ENCODE data around the gene TMEM132D.

Gene TMEM132D

DNA sequence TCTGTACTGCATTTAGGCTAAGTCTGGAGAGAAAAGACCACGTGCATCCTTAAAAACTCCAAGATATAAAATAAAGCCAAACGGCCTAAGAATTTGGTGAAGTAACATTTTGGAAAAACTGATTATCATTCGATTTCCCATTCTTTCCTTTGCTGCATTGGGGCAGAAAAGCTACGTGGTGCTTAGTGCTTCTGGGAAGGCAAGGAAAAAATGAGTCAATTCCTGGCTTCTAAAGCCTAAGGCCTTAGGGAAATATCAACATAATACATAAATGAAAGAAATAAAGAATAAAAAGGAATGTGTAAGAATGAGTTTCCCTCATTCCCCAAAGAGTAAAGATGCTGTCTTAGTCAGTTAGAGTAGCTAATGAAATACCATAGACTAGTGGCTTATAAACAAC lies 530.1 kb downstream of the TMEM132D start:
- peaks cover 0 to 10% of the 10 kb centered on the region in 2 donors for H3K9me3 ChIP-seq (ENCODE audit: control insufficient read depth in 2 of 2, low read length in 2 of 2)
- peaks cover 0 to 5% of the 10 kb centered on the region in 2 donors for H3K27me3 ChIP-seq (ENCODE audit: control insufficient read depth in 1 of 2, insufficient read depth in 2 of 2, low read length in 2 of 2)
- H3K36me3 ChIP-seq (ENCODE audit: control insufficient read depth in 2 of 2, insufficient read depth in 2 of 2, low read length in 2 of 2), result no peaks in the 10 kb centered on the region
- no peaks in the 10 kb centered on the region for H3K4me1 ChIP-seq (ENCODE audit: control insufficient read depth, insufficient read depth, low read length)
- no peak overlapping the region for H3K9ac ChIP-seq (ENCODE audit: low read length in 2 of 2)
- H3K27ac ChIP-seq (ENCODE audit: low read length), result no peak overlapping the region
- H3K4me3 ChIP-seq (ENCODE audit: low read length in 2 of 2), result no peak overlapping the region

DNA sequence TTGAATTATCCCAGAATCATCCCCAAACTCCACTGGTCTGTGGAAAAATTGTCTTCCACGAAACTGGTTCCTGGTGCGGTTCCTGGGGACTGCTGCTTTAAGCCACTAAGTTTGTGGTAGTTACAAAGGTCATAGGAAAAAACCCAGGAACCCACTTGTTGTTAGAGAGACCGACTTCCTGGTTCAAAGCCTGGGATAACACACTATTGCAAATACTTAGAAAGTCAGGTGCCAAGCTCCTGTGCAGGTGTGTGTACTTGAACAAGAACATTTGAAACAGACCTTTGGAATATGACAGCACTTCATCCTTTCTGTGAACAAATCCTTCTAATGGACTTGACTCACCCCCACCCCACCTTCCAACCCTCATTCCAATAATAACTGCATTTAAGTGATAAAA lies 530.9 kb downstream of the TMEM132D start:
- Histone ChIP-seq H3K4me1 (ENCODE audit: control insufficient read depth, insufficient read depth, low read length) (no peaks in the 10 kb centered on the region), H3K9me3 (ENCODE audit: control insufficient read depth in 2 of 2, low read length in 2 of 2) (peaks cover 0 to 10% of the 10 kb centered on the region in 2 donors), H3K36me3 (ENCODE audit: control insufficient read depth in 2 of 2, insufficient read depth in 2 of 2, low read length in 2 of 2) (no peaks in the 10 kb centered on the region), H3K27ac (ENCODE audit: low read length) (no peak overlapping the region), H3K4me3 (ENCODE audit: low read length in 2 of 2) (no peak overlapping the region), H3K9ac (ENCODE audit: low read length in 2 of 2) (no peak overlapping the region), H3K27me3 (ENCODE audit: control insufficient read depth in 1 of 2, insufficient read depth in 2 of 2, low read length in 2 of 2) (peaks cover 0 to 3% of the 10 kb centered on the region in 2 donors)

DNA sequence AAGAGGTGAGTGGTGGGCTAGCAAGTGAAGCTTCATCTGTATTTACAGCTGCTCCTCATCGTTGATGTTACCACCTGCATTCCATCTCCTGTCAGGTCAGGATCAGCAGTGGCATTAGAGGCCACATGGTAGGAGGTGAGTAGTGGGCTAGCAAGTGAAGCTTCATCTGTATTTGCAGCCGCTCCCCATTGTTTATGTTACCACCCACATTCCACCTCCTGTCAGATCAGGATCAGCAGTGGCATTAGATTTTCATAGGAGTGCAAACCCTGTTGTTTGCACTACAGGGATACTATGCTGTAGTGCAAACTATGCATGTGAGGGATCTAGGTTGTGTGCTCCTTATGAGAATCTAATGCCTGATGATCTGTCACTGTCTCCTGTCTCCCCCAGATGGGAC lies 531.5 kb downstream of the TMEM132D start:
- Histone ChIP-seq H3K27ac (ENCODE audit: low read length) (no peak overlapping the region), H3K27me3 (ENCODE audit: control insufficient read depth in 1 of 2, insufficient read depth in 2 of 2, low read length in 2 of 2) (peaks cover 0 to 3% of the 10 kb centered on the region in 2 donors), H3K9me3 (ENCODE audit: control insufficient read depth in 2 of 2, low read length in 2 of 2) (peaks cover 0 to 10% of the 10 kb centered on the region in 2 donors), H3K4me3 (ENCODE audit: low read length in 2 of 2) (no peak overlapping the region), H3K4me1 (ENCODE audit: control insufficient read depth, insufficient read depth, low read length) (no peaks in the 10 kb centered on the region), H3K9ac (ENCODE audit: low read length in 2 of 2) (no peak overlapping the region), H3K36me3 (ENCODE audit: control insufficient read depth in 2 of 2, insufficient read depth in 2 of 2, low read length in 2 of 2) (no peaks in the 10 kb centered on the region)

DNA sequence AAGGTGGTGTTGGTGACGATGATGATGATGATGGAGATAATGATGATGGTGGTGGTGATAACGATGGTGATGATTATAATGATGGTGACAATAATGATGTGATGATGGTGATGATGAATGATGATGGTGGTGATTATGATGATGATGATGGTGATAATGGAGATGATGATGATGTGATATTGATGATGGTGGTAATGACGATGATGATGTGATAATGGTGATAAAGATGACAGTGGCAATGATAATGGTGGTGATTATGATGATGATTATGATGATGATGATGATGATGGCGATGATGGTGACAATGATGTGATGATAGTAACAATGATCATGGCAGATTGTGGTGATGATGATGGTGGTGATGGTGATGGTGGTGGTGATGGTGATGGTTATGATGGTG lies 532.6 kb downstream of the TMEM132D start:
- H3K36me3 ChIP-seq (ENCODE audit: control insufficient read depth in 2 of 2, insufficient read depth in 2 of 2, low read length in 2 of 2), result no peaks in the 10 kb centered on the region

DNA sequence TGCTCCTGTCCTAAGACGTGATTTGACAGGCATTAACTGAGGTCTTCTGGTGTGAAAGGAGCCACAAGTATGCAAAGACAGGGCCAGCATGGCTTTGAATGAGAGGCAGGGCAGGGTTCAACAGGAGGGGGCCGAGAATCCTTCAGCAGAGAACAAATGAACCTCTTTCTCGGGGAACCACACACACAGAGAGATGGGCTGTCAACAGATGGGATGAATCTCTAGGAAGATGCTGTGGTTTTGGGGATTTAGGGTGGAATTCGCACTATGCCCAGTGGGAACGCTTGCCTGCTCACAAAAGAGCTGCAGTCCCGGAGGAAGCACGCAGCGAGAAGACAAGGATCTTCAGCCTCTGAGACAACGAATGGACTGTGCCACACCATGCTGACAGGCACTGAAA lies 537.2 kb downstream of the TMEM132D start:
- no peak overlapping the region for H3K4me3 ChIP-seq (ENCODE audit: low read length in 2 of 2)
- no peak overlapping the region for H3K27ac ChIP-seq (ENCODE audit: low read length)
- H3K36me3 ChIP-seq (ENCODE audit: control insufficient read depth in 2 of 2, insufficient read depth in 2 of 2, low read length in 2 of 2), result no peaks in the 10 kb centered on the region

More for the DNA sequence above, 532.6 kb downstream of the TMEM132D start:
- Histone ChIP-seq H3K27me3 (ENCODE audit: control insufficient read depth in 1 of 2, insufficient read depth in 2 of 2, low read length in 2 of 2) (peaks cover 2 to 3% of the 10 kb centered on the region in 2 donors), H3K4me1 (ENCODE audit: control insufficient read depth, insufficient read depth, low read length) (no peaks in the 10 kb centered on the region), H3K4me3 (ENCODE audit: low read length in 2 of 2) (no peak overlapping the region), H3K9ac (ENCODE audit: low read length in 2 of 2) (no peak overlapping the region), H3K27ac (ENCODE audit: low read length) (no peak overlapping the region), H3K9me3 (ENCODE audit: control insufficient read depth in 2 of 2, low read length in 2 of 2) (peaks cover 0 to 15% of the 10 kb centered on the region in 2 donors)

DNA sequence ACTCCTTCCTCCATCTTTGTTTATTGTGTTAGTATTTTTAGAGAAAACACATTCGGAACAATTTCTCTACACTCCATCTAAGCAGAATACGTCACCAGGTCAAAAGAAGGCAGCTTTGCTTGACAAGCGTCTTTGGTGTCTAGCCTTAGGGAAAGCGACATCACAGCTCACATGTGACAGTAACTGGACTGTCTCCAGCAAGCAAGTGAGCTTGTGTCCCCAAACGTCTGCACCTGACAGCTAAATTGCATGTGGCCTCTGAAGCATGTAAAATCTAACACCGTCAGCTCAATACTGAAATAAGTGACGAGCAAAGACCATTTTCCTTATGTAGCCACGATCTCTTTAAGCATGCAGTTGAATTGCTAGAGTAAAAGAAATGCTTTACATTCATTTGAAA lies 540.8 kb downstream of the TMEM132D start:
- H3K27ac ChIP-seq (ENCODE audit: low read length), result no peak overlapping the region

More for the DNA sequence above, 537.2 kb downstream of the TMEM132D start:
- no peak overlapping the region for H3K9ac ChIP-seq (ENCODE audit: low read length in 2 of 2)
- peaks cover 3 to 7% of the 10 kb centered on the region in 2 donors for H3K9me3 ChIP-seq (ENCODE audit: control insufficient read depth in 2 of 2, low read length in 2 of 2)
- peaks cover 1 to 8% of the 10 kb centered on the region in 2 donors for H3K27me3 ChIP-seq (ENCODE audit: control insufficient read depth in 1 of 2, insufficient read depth in 2 of 2, low read length in 2 of 2)
- no peaks in the 10 kb centered on the region for H3K4me1 ChIP-seq (ENCODE audit: control insufficient read depth, insufficient read depth, low read length)

DNA sequence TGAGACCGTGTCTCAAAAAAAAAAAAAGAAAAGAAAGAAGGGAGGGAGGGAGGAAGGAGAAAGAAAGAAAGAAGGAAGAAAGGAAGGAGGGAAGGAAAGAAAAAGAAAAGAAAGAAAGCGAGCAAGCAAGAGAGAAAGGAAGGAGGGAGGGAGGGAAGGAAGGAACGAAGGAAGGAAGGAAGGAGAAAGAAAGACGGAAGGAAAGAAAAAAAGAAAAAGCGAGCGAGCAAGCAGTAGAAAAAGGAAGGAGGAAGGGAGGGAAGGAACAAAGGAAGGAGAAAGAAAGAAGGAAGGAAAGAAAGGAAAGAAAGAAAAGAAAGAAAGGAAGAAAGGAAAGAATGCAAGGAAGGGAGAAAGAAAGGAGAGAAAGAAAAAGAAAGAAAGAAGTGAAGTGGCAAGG lies 546.6 kb downstream of the TMEM132D start:
- H3K36me3 ChIP-seq (ENCODE audit: control insufficient read depth in 2 of 2, insufficient read depth in 2 of 2, low read length in 2 of 2), result no peaks in the 10 kb centered on the region
- no peak overlapping the region for H3K27ac ChIP-seq (ENCODE audit: low read length)
- no peak overlapping the region for H3K4me3 ChIP-seq (ENCODE audit: low read length in 2 of 2)
- H3K27me3 ChIP-seq (ENCODE audit: control insufficient read depth in 1 of 2, insufficient read depth in 2 of 2, low read length in 2 of 2), result no peaks in the 10 kb centered on the region
- no peaks in the 10 kb centered on the region for H3K9me3 ChIP-seq (ENCODE audit: control insufficient read depth in 2 of 2, low read length in 2 of 2)
- H3K9ac ChIP-seq (ENCODE audit: low read length in 2 of 2), result no peak overlapping the region
- no peaks in the 10 kb centered on the region for H3K4me1 ChIP-seq (ENCODE audit: control insufficient read depth, insufficient read depth, low read length)

More for the DNA sequence above, 540.8 kb downstream of the TMEM132D start:
- Histone ChIP-seq H3K4me3 (ENCODE audit: low read length in 2 of 2) (no peak overlapping the region), H3K36me3 (ENCODE audit: control insufficient read depth in 2 of 2, insufficient read depth in 2 of 2, low read length in 2 of 2) (no peaks in the 10 kb centered on the region), H3K9ac (ENCODE audit: low read length in 2 of 2) (no peak overlapping the region), H3K27me3 (ENCODE audit: control insufficient read depth in 1 of 2, insufficient read depth in 2 of 2, low read length in 2 of 2) (peaks cover 0 to 8% of the 10 kb centered on the region in 2 donors), H3K4me1 (ENCODE audit: control insufficient read depth, insufficient read depth, low read length) (no peaks in the 10 kb centered on the region), H3K9me3 (ENCODE audit: control insufficient read depth in 2 of 2, low read length in 2 of 2) (peaks cover 3 to 7% of the 10 kb centered on the region in 2 donors)

DNA sequence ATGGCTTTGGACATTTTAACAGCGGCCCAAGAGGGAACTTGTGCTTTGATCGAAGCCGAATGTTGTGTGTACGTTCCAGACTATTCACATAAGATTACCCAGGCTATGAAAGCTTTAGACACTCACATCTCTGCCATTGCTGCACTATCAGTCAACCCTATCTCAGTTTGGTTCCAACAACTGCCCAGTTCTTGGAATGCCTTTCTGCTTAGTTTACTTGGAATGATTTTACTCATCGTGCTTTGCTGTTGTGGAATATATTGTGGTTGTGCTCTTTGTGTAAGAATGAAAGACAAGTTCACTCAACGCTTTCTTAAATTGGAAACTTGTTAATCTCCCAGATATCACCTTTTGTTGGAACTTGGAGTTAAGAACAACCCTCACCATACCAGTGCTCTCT lies 552.3 kb downstream of the TMEM132D start:
- no peak overlapping the region for H3K9ac ChIP-seq (ENCODE audit: low read length in 2 of 2)
- peaks cover 0 to 3% of the 10 kb centered on the region in 2 donors for H3K9me3 ChIP-seq (ENCODE audit: control insufficient read depth in 2 of 2, low read length in 2 of 2)
- no peak overlapping the region for H3K27ac ChIP-seq (ENCODE audit: low read length)
- no peak overlapping the region for H3K4me3 ChIP-seq (ENCODE audit: low read length in 2 of 2)
- H3K4me1 ChIP-seq (ENCODE audit: control insufficient read depth, insufficient read depth, low read length), result no peaks in the 10 kb centered on the region
- no peaks in the 10 kb centered on the region for H3K36me3 ChIP-seq (ENCODE audit: control insufficient read depth in 2 of 2, insufficient read depth in 2 of 2, low read length in 2 of 2)
- no peaks in the 10 kb centered on the region for H3K27me3 ChIP-seq (ENCODE audit: control insufficient read depth in 1 of 2, insufficient read depth in 2 of 2, low read length in 2 of 2)

DNA sequence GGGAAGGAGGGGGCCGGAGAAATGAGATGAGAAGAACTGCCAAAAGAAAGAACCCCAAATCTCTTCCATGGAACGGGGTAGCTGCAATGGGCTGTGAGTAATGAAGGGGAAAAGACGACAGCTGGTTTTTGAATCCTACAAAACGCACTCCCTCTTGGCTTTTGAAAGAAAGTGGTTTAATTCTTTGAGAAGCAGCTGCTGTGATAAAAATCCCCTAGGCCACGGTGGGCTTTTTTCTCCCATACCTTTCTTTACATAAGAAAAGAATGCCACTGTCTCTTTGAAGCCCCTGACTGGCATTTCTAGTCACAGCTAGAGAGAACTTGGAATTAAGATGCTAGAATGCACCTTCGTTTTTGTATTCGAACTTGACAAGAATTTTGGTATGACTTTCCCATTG lies 564.5 kb downstream of the TMEM132D start:
- Histone ChIP-seq H3K27ac (ENCODE audit: low read length) (no peak overlapping the region), H3K36me3 (ENCODE audit: control insufficient read depth in 2 of 2, insufficient read depth in 2 of 2, low read length in 2 of 2) (no peaks in the 10 kb centered on the region), H3K9ac (ENCODE audit: low read length in 2 of 2) (no peak overlapping the region), H3K4me3 (ENCODE audit: low read length in 2 of 2) (no peak overlapping the region), H3K9me3 (ENCODE audit: control insufficient read depth in 2 of 2, low read length in 2 of 2) (peaks cover 0 to 9% of the 10 kb centered on the region in 2 donors), H3K27me3 (ENCODE audit: control insufficient read depth in 1 of 2, insufficient read depth in 2 of 2, low read length in 2 of 2) (no peaks in the 10 kb centered on the region), H3K4me1 (ENCODE audit: control insufficient read depth, insufficient read depth, low read length) (no peaks in the 10 kb centered on the region)

DNA sequence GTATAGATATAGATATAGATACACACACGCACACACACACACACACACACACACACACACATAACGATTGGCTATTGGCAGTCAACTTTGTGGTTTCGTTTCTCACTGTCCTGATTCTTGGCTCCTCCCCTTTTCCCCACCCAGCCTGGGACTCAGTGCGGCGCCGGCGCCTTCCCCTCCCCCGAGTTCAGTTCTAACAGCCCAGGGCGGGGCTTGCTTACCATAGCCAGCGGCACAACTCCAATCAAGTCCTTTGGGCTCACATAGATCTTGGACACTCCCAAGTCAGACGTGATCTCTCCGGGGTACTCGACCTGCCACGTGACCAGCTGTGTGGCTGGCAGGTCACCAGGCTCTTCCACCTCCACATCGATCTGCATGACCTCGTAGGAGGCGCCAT lies 566.4 kb downstream of the TMEM132D start:
- H3K9ac ChIP-seq (ENCODE audit: low read length in 2 of 2), result no peak overlapping the region
- peaks cover 0 to 9% of the 10 kb centered on the region in 2 donors for H3K9me3 ChIP-seq (ENCODE audit: control insufficient read depth in 2 of 2, low read length in 2 of 2)
- H3K36me3 ChIP-seq (ENCODE audit: control insufficient read depth in 2 of 2, insufficient read depth in 2 of 2, low read length in 2 of 2), result no peaks in the 10 kb centered on the region
- no peaks in the 10 kb centered on the region for H3K27me3 ChIP-seq (ENCODE audit: control insufficient read depth in 1 of 2, insufficient read depth in 2 of 2, low read length in 2 of 2)
- H3K4me3 ChIP-seq (ENCODE audit: low read length in 2 of 2), result no peak overlapping the region
- no peaks in the 10 kb centered on the region for H3K4me1 ChIP-seq (ENCODE audit: control insufficient read depth, insufficient read depth, low read length)
- no peak overlapping the region for H3K27ac ChIP-seq (ENCODE audit: low read length)

DNA sequence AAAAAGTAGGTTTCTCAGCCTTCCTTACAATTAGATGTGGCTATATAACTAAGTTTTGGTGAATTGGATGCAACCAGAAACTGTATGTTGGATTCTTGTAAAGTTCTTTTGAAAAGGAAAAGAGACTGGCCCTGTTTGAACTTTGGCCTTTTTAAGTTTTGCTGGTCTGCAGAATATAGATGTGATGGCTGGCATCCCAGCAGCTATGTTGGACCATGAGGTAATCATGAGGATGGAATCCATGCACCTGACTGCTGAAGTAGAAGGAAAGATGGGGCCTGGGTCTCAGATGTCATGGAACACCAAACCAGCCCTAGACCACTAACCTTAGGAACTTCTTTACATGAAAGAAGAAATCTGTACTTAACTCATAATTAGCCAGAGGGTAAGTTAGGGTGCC lies 568.1 kb downstream of the TMEM132D start:
- no peaks in the 10 kb centered on the region for H3K36me3 ChIP-seq (ENCODE audit: control insufficient read depth in 2 of 2, insufficient read depth in 2 of 2, low read length in 2 of 2)
- no peaks in the 10 kb centered on the region for H3K4me1 ChIP-seq (ENCODE audit: control insufficient read depth, insufficient read depth, low read length)
- peaks cover 0 to 9% of the 10 kb centered on the region in 2 donors for H3K9me3 ChIP-seq (ENCODE audit: control insufficient read depth in 2 of 2, low read length in 2 of 2)
- H3K27me3 ChIP-seq (ENCODE audit: control insufficient read depth in 1 of 2, insufficient read depth in 2 of 2, low read length in 2 of 2), result no peaks in the 10 kb centered on the region
- no peak overlapping the region for H3K27ac ChIP-seq (ENCODE audit: low read length)
- H3K4me3 ChIP-seq (ENCODE audit: low read length in 2 of 2), result no peak overlapping the region
- no peak overlapping the region for H3K9ac ChIP-seq (ENCODE audit: low read length in 2 of 2)
